NCI-H82 (cell line): ENCODE measurements around the gene ZNRD2.
A peak's percentile ranks its signal among the peaks of the same experiment; 100 is the strongest.
"Not testable (repeated sequence)": the region's sequence is repeated elsewhere in the genome, so short reads cannot be mapped to it uniquely, and the experiment has no call there.

Source experiments
- DNase-seq: peaks from one replicate; lab custom pipeline; 2025; lab: John Stamatoyannopoulos, UW

Gene ZNRD2

GRCh38 chr11:65569973-65570918 lies at the start of gene ZNRD2:
ZNRD2 (plus strand) TSS chr11:65570477; CDS start chr11:65570492, 15 bp downstream.
- DNase-seq: peak; percentile 98

GRCh38 chr11:65521777-65522521 lies 48.3 kb upstream of the ZNRD2 start:
- not testable (repeated sequence) for DNase-seq

- not testable (repeated sequence) for DNase-seq
These were observed 47.3 kb upstream of the ZNRD2 start for GRCh38 chr11:65522718-65523630.

- not testable (repeated sequence) for DNase-seq
These were observed 46.7 kb upstream of the ZNRD2 start for GRCh38 chr11:65523631-65523968.

- DNase-seq: no peak
These were observed 46.1 kb upstream of the ZNRD2 start for GRCh38 chr11:65524014-65524740.

- peak; percentile 93 for DNase-seq
These were observed 45.3 kb upstream of the ZNRD2 start, which contains the start of gene SCYL1 for GRCh38 chr11:65524741-65525545. SCYL1 (plus strand) TSS chr11:65525083; CDS start chr11:65525154, 71 bp downstream.

GRCh38 chr11:65525546-65526480 lies 44.5 kb upstream of the ZNRD2 start:
- DNase-seq: no peak

GRCh38 chr11:65526744-65527143 lies 43.5 kb upstream of the ZNRD2 start:
- no peak for DNase-seq

GRCh38 chr11:65528819-65529350 lies 41.4 kb upstream of the ZNRD2 start:
- no peak for DNase-seq

GRCh38 chr11:65529475-65530156 lies 40.7 kb upstream of the ZNRD2 start:
- DNase-seq: no peak

- DNase-seq: peak; percentile 16
These were observed 40.1 kb upstream of the ZNRD2 start for GRCh38 chr11:65530157-65530496.

GRCh38 chr11:65532388-65533064 lies 37.8 kb upstream of the ZNRD2 start:
- DNase-seq: no peak

- no peak for DNase-seq
These were observed 35.2 kb upstream of the ZNRD2 start for GRCh38 chr11:65535102-65535501.

GRCh38 chr11:65536412-65537295 lies 33.6 kb upstream of the ZNRD2 start:
- DNase-seq: peak; percentile 54

- DNase-seq: no peak
These were observed 33.0 kb upstream of the ZNRD2 start for GRCh38 chr11:65537296-65537597.

GRCh38 chr11:65537620-65538231 lies 32.6 kb upstream of the ZNRD2 start:
- DNase-seq: peak; percentile 24
